DMS114 treated with DMSO at 0.1 percent for 48 hours (cell line): ENCODE results near the gene XYLT1.

Experiments used
- DNase-seq: peaks from one replicate; lab custom pipeline; 2025; ENCODE audit not compliant: unreplicated experiment; lab: John Stamatoyannopoulos, UW

XYLT1 gene

DNA sequence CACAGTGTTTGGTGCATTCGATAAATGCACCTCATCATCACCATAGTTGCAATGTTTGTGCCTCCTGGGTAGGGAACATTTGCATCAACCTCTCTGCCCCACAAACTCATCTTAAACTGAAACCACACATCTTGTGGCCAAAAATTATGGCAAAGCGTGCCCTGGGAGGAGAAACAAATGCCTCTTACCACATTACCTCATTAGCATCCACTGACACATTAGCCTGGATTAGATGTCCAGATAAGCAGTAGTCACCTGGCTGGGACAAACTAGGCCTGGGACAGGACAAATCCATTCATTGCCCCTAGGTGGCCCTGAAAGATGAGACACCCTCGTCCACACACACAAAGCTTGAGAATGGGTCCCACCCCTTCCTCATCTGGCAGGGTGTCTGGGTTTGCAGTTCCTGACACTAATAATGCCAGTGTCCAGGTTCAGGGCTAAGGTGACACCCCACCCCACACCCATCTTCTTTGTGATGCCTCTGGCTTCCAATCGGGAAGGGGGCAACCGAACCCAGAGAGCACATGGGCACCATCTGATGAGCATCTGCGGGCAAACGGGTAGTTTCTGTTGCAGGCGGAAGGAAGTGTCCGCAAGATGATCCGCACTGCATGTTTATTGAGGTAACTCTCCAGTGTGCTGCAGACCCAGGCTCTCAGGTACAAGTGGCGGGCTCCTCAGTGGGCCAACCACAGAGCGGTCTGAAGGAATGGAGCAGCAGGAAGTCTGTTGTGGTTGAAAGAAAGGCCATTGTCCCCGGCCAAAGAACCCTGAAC is 8.6 kb downstream of the XYLT1 start:
- DNase-seq, result no peak

- no peak for DNase-seq
Observed at GRCh38 chr16:17460890-17461289, 9.9 kb downstream of the XYLT1 start.

DNA sequence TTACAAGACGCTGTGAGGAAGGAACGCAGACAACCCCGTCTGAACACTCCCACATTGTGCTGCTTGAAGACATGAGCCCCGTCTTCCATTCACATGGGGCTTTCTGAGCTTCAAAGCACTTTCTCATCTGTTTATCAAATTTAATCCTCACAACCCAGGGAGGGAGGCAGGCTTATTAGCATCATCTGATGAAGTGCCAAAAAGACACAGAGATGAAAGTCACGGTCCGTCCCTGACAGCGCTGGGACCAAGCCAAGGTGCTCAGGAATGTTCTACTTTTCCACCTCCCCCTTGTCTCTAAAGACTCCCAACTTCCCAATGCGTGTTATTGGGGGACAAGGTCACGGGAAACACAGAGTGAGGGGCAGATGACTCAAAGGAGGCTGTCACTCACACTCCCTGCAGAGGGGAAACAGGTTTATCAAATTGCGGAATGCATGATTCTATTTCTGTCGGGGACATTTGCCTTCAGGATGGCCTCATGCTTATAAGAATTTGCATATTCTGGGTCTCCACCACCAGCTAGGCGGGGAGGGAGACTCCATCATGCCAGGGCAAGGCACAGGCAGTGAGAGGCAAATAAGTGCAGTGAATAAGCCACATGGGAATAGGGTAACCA is 10.7 kb downstream of the XYLT1 start:
- no peak for DNase-seq

GRCh38 chr16:17457997-17458396 is 12.8 kb downstream of the XYLT1 start:
- no peak for DNase-seq

GRCh38 chr16:17457513-17457912 is 13.2 kb downstream of the XYLT1 start:
- no peak for DNase-seq

DNA sequence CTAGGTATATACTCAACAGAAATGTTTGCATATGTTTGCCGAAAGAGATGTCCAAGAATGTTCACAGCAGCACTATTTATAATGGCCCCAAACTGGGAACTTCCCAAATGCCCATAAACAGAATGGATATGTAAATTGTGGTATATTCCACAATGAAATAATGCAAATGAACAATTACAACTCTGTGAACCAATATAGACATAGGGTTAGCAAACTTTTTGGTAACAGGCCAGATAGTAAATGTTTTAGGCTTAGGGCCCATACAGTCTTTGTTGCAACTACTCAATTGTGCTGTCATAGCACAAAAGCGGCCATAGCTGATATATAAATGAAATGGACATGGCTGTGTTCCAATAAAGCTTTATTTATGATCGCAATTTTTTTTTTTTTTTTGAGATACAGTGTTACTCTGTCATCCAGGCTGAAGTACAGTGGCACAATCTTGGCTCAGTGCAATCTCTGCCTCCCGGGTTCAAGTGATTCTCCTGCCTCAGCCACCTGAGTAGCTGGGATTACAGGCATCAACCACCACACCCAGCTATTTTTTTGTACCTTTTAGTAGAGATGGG is 16.5 kb downstream of the XYLT1 start:
- no peak for DNase-seq

DNA sequence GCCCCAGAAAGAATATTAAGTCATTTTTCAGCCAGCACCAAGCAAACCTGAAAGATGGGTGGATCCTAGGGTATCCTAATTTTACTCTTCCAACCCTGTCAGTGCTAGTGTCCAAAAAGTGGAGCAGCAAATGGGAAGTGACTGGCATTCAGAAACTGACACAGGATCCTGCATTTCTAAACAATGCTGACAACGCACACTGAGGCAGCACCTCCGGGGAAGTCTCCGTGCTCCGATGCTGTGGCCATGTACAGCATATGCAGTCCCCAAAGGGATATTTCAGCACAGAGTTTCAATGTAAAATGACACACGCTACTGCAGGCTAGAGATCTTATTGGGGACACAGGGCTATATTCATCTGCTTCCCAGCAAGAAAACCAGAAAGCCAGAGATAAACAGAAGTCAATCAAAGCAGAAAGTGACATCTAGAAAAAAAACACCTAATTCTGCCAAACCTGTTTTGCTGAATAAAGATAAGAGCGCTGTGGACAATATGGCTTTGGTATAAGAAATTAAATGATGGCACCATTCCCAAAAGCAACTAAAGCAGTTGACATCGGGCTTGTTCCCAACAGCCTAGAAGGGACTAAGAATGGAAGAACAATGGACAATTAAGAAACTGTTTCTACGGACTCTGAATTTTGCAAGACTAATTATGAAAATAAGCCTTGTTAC is 17.3 kb downstream of the XYLT1 start:
- no peak for DNase-seq

DNA sequence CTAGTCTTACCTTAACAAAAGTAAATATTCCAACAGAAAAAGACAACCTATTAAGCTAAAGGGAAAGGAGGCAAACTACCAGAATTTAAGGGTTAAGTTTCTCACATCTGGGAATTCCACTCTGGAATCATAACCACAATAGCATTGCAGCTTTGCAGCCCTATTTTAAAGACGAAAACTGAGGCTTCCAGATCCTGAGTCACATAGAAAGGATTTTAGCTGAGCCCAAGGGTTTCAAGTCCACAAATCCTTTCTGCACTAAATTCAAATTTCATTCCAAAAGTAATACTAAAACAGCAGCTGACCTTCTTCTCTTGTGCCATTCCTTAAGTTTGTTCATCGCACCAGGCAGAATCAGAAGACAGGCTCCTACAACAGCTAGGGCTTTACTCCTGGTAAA is 17.8 kb downstream of the XYLT1 start:
- DNase-seq, result no peak

DNA sequence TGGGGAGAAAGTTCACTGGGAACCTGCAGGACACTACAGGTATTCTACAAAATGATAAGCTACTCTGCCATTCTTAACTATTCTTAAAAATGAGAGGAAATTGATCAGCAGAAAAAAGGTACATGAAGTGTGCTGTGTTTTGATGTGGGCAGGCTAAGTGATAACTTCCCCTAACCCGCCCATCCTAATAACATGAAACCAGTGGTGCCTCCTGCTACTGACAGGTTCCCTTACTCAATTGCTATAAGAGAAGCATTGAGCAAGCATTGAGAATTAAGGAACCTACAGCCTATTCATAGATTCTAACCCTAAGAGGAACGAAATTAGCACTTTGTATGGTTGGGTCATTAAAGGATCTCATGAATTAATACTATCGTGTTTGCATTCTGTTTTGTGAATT is 18.9 kb downstream of the XYLT1 start:
- no peak for DNase-seq

DNA sequence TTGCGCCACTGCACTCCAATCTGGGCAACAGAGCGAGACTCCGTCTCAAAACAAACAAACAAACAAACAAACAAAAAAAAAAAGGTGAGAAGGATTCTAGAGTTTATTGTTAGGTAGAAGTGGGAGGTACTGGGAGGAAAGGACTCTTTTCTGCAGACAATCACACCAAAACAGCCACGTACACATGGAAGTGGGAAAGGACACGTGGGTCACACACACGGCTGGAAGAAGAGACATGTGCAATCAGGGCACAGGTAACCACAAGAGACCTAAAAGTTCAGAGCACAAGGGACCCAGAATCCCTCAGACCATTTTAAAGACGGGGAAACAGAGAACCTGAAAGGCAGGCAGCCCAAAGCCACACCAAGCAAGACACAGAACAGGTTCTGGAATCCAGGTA is 20.5 kb downstream of the XYLT1 start:
- no peak for DNase-seq

DNA sequence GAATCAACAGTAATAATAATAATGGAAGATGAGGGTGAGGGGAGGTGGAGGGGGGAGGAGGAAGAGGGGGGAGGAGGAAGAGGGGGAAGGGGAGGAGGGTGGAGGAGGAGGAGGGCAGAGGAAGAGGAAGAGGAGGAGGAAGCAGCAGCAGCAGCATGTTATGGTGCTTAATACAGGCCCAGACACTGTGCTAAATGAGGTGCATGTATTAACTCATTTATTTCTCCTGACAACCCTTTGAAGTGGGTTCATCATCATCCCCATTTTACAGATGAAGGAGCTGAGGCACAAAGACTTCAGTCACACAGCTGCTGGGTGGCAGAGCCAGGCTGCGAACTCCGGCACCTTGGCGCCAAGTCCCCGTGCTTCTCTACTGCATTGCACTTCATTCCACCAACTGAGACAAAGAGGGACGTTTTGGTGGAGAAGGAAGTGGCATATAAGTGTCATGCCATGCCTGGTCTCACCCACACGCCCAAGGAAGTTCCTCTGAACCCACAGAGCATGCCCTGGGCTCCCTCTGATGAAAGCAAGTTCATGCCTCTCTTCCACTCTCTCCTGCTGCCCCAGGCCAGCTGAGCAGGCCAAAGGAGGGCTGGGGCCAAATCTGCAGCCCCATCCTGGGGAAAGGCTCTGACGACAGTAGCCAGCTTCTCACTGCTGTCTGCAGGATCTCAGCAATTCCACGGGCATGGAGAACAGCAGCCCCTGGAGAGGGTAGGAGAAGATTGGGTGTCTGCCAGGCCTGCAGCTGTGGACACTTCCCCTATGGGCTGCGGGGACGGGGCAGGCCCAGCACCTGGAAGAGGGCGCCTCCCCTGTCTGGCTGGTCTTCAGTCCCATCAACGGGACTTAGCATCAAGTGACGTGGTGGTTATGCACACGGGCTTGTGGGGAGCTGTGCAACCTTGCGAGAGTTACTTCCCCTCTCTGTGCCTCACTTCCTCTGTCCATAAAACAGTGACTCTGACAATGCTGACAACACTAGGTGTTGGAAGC is 21.8 kb downstream of the XYLT1 start:
- DNase-seq, result no peak

DNA sequence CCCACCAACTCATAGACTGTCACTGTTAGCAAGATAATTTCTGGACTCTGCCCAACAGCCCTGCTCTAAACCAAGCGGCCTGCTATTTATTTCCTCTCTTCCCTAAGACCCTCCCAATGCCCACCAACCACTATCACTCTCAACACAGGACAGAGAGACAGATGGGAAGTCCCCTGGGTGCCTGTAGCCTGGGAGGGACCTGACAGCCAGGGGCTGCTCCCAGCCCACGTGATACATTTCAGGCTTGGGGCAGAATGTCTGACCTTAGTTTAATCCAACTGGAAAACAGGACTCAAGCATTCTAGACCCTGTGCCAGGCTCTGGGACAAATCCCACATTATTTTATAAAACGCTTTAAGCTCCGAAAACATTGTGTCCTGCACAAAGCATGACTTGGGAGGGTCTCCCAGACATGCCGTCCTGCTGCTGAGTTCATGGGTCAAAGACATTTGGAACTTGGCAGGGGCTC is 23.6 kb downstream of the XYLT1 start:
- no peak for DNase-seq

GRCh38 chr16:17446661-17447060 is 24.1 kb downstream of the XYLT1 start:
- no peak for DNase-seq

DNA sequence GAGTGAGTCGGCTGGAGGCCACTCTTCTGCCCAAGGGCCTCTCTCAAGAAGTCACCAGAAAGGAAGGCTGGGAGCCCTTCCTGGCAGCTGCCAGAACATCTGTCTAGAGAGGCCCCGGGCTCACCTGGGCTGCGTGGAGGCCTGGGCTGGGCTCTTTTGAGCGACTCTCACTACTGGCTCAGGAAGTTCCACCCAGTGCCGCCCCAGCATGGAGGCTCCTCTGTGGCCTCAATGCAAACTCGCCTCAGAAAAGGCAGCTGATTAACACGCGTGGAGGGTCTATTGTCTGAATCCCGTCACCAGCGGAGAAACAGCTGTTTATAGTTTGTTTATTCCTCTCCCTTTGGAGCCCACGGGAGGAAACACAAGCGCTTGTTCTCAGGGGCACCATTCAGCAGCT is 25.3 kb downstream of the XYLT1 start:
- DNase-seq, result no peak

GRCh38 chr16:17444658-17445057 is 26.1 kb downstream of the XYLT1 start:
- no peak for DNase-seq

DNA sequence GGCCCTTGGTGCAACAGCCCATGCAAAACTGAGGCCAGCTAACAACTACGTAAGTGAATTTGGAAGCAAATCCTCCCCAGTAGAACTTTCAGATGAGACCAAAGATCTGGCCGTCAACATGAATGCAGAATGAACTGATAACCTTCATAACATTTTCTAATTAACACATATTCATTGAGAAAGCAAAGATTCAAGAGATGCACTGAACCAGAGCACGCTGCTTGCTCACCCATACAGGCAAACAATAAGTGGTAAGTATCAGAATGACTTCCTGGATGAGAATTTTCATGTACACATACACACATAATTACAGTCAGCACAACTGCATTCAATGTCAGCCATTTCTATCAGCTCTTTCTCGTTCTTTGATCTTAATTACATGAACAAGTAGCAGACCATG is 30.6 kb downstream of the XYLT1 start:
- DNase-seq, result no peak

- no peak for DNase-seq
Observed at GRCh38 chr16:17439580-17439979, 31.2 kb downstream of the XYLT1 start.

GRCh38 chr16:17437981-17438380 is 32.8 kb downstream of the XYLT1 start:
- DNase-seq, result no peak

DNA sequence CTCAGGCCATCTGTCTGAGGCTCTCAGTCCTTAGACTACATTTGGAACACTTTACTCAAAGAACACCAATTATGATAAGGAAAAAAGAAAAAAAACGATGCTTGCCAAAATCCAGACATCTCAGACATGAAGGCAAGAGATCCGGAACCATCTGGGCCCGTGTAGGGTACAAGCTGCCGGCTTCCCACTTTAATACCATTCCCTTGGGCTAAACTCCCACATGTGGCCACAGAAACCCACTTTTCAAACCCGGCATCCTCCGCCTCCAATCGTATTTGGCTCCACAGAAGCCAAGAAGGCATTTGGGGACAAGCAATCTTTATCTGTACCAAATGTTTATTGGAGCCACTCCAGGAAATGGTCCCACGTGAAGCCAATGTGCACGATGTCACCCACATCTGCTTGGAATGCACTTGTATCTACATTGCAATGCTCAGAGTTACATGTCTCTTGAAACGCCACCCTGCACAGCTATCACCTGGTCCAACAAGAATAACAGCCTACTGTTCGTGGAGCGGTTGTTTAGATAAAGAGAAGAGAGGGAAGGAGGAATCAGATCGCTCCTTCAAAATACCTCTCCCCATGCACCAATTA is 33.5 kb downstream of the XYLT1 start:
- DNase-seq, result no peak

DNA sequence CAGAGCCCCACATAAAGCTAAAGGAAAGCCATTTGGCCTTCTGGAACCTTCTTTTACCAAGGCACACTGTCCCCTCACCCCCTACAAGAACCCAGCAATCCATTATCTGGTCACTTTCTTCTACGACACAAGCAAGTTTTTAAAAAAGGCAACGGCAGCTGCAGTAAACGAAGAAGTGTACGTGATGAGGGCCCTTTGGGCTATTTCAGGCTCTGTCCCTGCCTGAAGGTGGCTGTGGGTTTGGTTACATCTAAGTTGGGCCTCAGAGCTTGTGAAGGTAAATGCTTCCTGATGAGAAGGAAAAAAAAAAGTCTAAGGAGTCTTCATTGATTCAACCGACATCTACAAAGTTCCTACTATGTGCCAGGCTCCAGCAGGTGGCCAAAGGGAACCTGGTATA is 35.4 kb downstream of the XYLT1 start:
- DNase-seq, result no peak
